K562 (cell line): Measurements from ENCODE around the gene WWTR1.

Source experiments
- BHLHE40 ChIP-seq: IDR thresholded peaks from 2 replicates; pipeline ENCODE4 v1.6.1; 2011; ENCODE audit warnings: low read length, improper control_type of control experiment
- HCFC1 ChIP-seq: IDR thresholded peaks from 2 replicates; pipeline ENCODE4 v1.6.1; 2012; ENCODE audit warnings: low read depth, low read length, improper control_type of control experiment
- SIRT6 ChIP-seq: IDR thresholded peaks from one replicate; pipeline ENCODE4 v1.6.1; 2012; ENCODE audit warnings: low read depth, mild to moderate bottlenecking, control low read depth, inconsistent platforms, low read length, moderate library complexity

DNA sequence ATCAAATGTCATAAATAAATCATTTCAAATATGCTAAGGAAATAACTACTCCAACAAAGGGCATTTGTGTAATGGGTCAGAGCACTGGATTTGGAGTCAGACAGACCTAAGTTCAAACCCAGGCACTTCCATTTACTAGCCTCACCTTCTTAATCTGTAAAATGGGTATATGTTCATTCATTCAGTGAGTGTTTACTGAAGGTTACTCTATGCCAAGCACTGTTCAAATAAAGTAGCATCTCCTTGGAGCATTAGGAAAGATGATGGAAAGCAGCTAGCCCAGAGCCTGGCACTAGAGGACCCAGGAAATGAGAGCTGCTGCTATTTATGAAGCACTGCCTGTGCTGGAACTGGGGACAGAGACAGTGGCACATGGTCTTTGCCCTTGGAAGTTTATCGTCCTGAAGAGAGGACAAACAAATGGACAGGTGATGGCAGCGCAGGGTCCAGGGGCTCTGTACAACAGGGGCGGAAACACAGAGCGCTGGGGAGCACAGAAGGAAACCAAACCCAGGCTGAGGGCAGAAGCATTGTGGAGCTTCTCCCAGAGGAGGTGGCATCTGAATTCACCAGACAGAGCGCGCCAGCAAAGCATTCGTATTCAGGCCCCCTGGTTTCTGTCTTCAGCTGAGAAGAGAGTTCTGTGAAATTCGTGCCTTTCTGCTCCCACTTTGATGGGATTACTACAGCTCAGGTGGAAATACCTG is 164.4 kb downstream of the WWTR1 start:
- no peak for TF ChIP-seq HCFC1
- TF ChIP-seq BHLHE40, result no peak
- no peak for TF ChIP-seq SIRT6
